HG02610 (cell line): ENCODE data around the gene NDUFA12.

Experiments used
- ATAC-seq: cut with Tn5 transposase; IDR thresholded peaks from one replicate; pipeline ENCODE4 v1.9.1; 2021; ENCODE audit warnings: mild to moderate bottlenecking, moderate library complexity; ENCODE audit not compliant: unreplicated experiment

Gene NDUFA12

GRCh38 chr12:94942663-94943062, 60.8 kb downstream of the NDUFA12 start:
- ATAC-seq, result no peak

- ATAC-seq, result no peak
Observed at GRCh38 chr12:94941440-94941862, 62.0 kb downstream of the NDUFA12 start.

- ATAC-seq, result no peak
Observed at GRCh38 chr12:94940771-94941170, 62.7 kb downstream of the NDUFA12 start.

- ATAC-seq, result no peak
Observed at GRCh38 chr12:94938583-94938982, 64.9 kb downstream of the NDUFA12 start.

- no peak for ATAC-seq
Observed at GRCh38 chr12:94930772-94931171, 72.7 kb downstream of the NDUFA12 start.

GRCh38 chr12:94930216-94930654, 73.3 kb downstream of the NDUFA12 start:
- ATAC-seq, result no peak

GRCh38 chr12:94929780-94930179, 73.7 kb downstream of the NDUFA12 start:
- no peak for ATAC-seq

GRCh38 chr12:94925729-94926128, 77.8 kb downstream of the NDUFA12 start:
- no peak for ATAC-seq

- no peak for ATAC-seq
Observed at GRCh38 chr12:94925206-94925605, 78.3 kb downstream of the NDUFA12 start.

GRCh38 chr12:94922561-94922960, 80.9 kb downstream of the NDUFA12 start:
- ATAC-seq, result no peak
